H9 (cell line): ENCODE measurements around the gene DELE1. TPM values are rescaled to one million over a fixed set of nuclear protein-coding genes. Genes with fewer than 3 reads are reported as not detected.

Source experiments
- DNase-seq: peaks from one replicate; pipeline ENCODE4 v3.0.0-alpha.2; 2017
- H2AFZ ChIP-seq: one replicate; pipeline ENCODE4 v1.6.1; 2013; ENCODE audit warnings: mild to moderate bottlenecking, low read length, control low read depth, moderate library complexity
- H2AK5ac ChIP-seq: 2 replicates; pipeline ENCODE4 v1.6.1; 2013; ENCODE audit warnings: low read length, control low read depth, mixed read lengths; ENCODE audit not compliant: insufficient read length
- H2BK120ac ChIP-seq: one replicate; pipeline ENCODE4 v1.6.1; 2013; ENCODE audit warnings: low read depth, mild to moderate bottlenecking, low read length, control low read depth, inconsistent platforms; ENCODE audit not compliant: poor library complexity, severe bottlenecking
- H2BK12ac ChIP-seq: 2 replicates; pipeline ENCODE4 v1.6.1; 2013; ENCODE audit warnings: low read length, control low read depth, mixed read lengths, low read depth; ENCODE audit not compliant: insufficient read length
- H2BK15ac ChIP-seq: 2 replicates; pipeline ENCODE4 v1.6.1; 2013; ENCODE audit warnings: low read depth, low read length, control low read depth
- H2BK20ac ChIP-seq: one replicate; pipeline ENCODE4 v1.6.1; 2013; ENCODE audit warnings: low read depth, mild to moderate bottlenecking, low read length, control low read depth, inconsistent platforms; ENCODE audit not compliant: poor library complexity, severe bottlenecking
- H2BK5ac ChIP-seq: 2 replicates; pipeline ENCODE4 v1.6.1; 2013; ENCODE audit warnings: low read length, control low read depth, mixed read lengths; ENCODE audit not compliant: insufficient read length
- H3K14ac ChIP-seq: 2 replicates; pipeline ENCODE4 v1.6.1; 2013; ENCODE audit warnings: low read length, control low read depth; ENCODE audit not compliant: insufficient read depth
- H3K18ac ChIP-seq: 2 replicates; pipeline ENCODE4 v1.6.1; 2013; ENCODE audit warnings: low read depth, mild to moderate bottlenecking, mixed read lengths, low read length, control low read depth; ENCODE audit not compliant: insufficient read length
- H3K23ac ChIP-seq: 2 replicates; pipeline ENCODE4 v1.6.1; 2013; ENCODE audit warnings: low read length, control low read depth, mixed read lengths, low read depth; ENCODE audit not compliant: insufficient read length
- H3K23me2 ChIP-seq: 2 replicates; pipeline ENCODE4 v1.6.1; 2013; ENCODE audit warnings: low read depth, mild to moderate bottlenecking, mixed read lengths, low read length, control low read depth; ENCODE audit not compliant: insufficient read length, poor library complexity, severe bottlenecking
- H3K27ac ChIP-seq: 2 replicates; pipeline ENCODE4 v1.5.1; 2013; ENCODE audit warnings: low read length, control low read depth, mixed read lengths, low read depth; ENCODE audit not compliant: insufficient read length
- H3K27me3 ChIP-seq: 2 replicates; pipeline ENCODE4 v1.6.1; 2013; ENCODE audit warnings: low read length, control low read depth, inconsistent platforms; ENCODE audit not compliant: insufficient read depth
- H3K4ac ChIP-seq: 2 replicates; pipeline ENCODE4 v1.6.1; 2013; ENCODE audit warnings: low read depth, mild to moderate bottlenecking, control low read depth, inconsistent platforms, low read length, moderate library complexity
- H3K4me1 ChIP-seq: 2 replicates; pipeline ENCODE4 v1.6.1; 2013; ENCODE audit warnings: low read length, control low read depth, inconsistent platforms; ENCODE audit not compliant: insufficient read depth
- H3K4me2 ChIP-seq: 2 replicates; pipeline ENCODE4 v1.6.1; 2013; ENCODE audit warnings: low read length, control low read depth, mixed read lengths; ENCODE audit not compliant: insufficient read length, insufficient read depth
- H3K56ac ChIP-seq: 2 replicates; pipeline ENCODE4 v1.6.1; 2013; ENCODE audit warnings: low read depth, mild to moderate bottlenecking, mixed read lengths, low read length, control low read depth; ENCODE audit not compliant: insufficient read length
- H3K79me1 ChIP-seq: 2 replicates; pipeline ENCODE4 v1.6.1; 2013; ENCODE audit warnings: low read depth, mild to moderate bottlenecking, moderate library complexity, low read length, control low read depth, inconsistent platforms; ENCODE audit not compliant: insufficient read depth, poor library complexity, severe bottlenecking
- H3K79me2 ChIP-seq: 2 replicates; pipeline ENCODE4 v1.6.1; 2013; ENCODE audit warnings: low read length, control low read depth, inconsistent platforms; ENCODE audit not compliant: insufficient read depth
- H3K9ac ChIP-seq: 2 replicates; pipeline ENCODE4 v1.6.1; 2013; ENCODE audit warnings: low read length, control low read depth, mixed read lengths; ENCODE audit not compliant: insufficient read length; ENCODE audit errors: extremely low read depth
- H3K9me3 ChIP-seq: one replicate; pipeline ENCODE4 v1.6.1; 2013; ENCODE audit warnings: low read depth, low read length, inconsistent platforms; ENCODE audit not compliant: control insufficient read depth
- H3T11ph ChIP-seq: one replicate; pipeline ENCODE4 v1.6.1; 2013; ENCODE audit warnings: mild to moderate bottlenecking, low read length, control low read depth, inconsistent platforms
- H4K20me1 ChIP-seq: one replicate; pipeline ENCODE4 v1.6.1; 2013; ENCODE audit not compliant: control insufficient read depth, insufficient read length, insufficient read depth
- H4K5ac ChIP-seq: 2 replicates; pipeline ENCODE4 v1.6.1; 2013; ENCODE audit warnings: low read depth, mild to moderate bottlenecking, mixed read lengths, low read length, control low read depth; ENCODE audit not compliant: insufficient read length
- H4K8ac ChIP-seq: replicated peaks from 2 replicates; pipeline ENCODE4 v1.6.1; 2013; ENCODE audit warnings: low read length, control low read depth, mixed read lengths, low read depth; ENCODE audit not compliant: insufficient read length
- H4K91ac ChIP-seq: 2 replicates; pipeline ENCODE4 v1.6.1; 2013; ENCODE audit warnings: low read depth, mild to moderate bottlenecking, moderate library complexity, mixed read lengths, low read length, control low read depth; ENCODE audit not compliant: insufficient read length
- H3K27ac Mint-ChIP-seq, 3 experiments: 2 replicates in 2 of 3; 3 replicates in 1 of 3; pipeline ENCODE4 v1.8.0; 2020 to 2021; ENCODE audit warnings: mixed read lengths in 3 of 3, mild to moderate bottlenecking in 1 of 3, moderate library complexity in 1 of 3
- H3K27me3 Mint-ChIP-seq: 2 replicates; pipeline ENCODE4 v1.8.0; 2021; ENCODE audit warnings: low read depth, mild to moderate bottlenecking, moderate library complexity, mixed read lengths
- H3K36me3 Mint-ChIP-seq, 3 experiments: 2 replicates in 2 of 3; 3 replicates in 1 of 3; pipeline ENCODE4 v1.8.0; 2020 to 2021; ENCODE audit warnings: low read depth in 3 of 3, mixed read lengths in 3 of 3; ENCODE audit not compliant: insufficient read depth in 1 of 3
- H3K4me1 Mint-ChIP-seq, 2 experiments: 2 replicates each; pipeline ENCODE4 v1.8.0; 2020; ENCODE audit warnings: mixed read lengths in 2 of 2
- H3K4me3 Mint-ChIP-seq, 2 experiments: 2 replicates in 1 of 2; 3 replicates in 1 of 2; pipeline ENCODE4 v1.8.0; 2020 to 2021; ENCODE audit warnings: mild to moderate bottlenecking in 2 of 2, mixed read lengths in 2 of 2, moderate library complexity in 1 of 2
- H3K9me3 Mint-ChIP-seq, 2 experiments: 2 replicates in 1 of 2; 3 replicates in 1 of 2; pipeline ENCODE4 v1.8.0; 2020; ENCODE audit warnings: mild to moderate bottlenecking in 2 of 2, mixed read lengths in 2 of 2, moderate library complexity in 1 of 2
- WGBS: extraction: QIAGEN DNeasy Blood & Tissue Kit; methylation state at CpG from one replicate; pipeline ENCODE4 v1.1.7; 2013; ENCODE audit warnings: missing lambda C conversion rate, low lambda C conversion rate, mixed read lengths; ENCODE audit not compliant: insufficient read length; ENCODE audit errors: extremely low coverage; 5-methylcytosine and 5-hydroxymethylcytosine counted together
- total RNA-seq: library from RNA; stranded (reverse); gene quantifications from 2 replicates; pipeline ENCODE4 v1.2.1, GENCODE V29; 2021
- TF ChIP-seq, protein P1 (sequence below): fragments of 200-600 bp; sonication (generic); conservative IDR thresholded peaks from 3 replicates; pipeline ENCODE4 v1.8.0; 2021; ENCODE audit warnings: antibody characterized with exemption, mild to moderate bottlenecking

The DELE1 gene
- total RNA-seq, 1 experiment from 2014 or later: 75.3 TPM

DNA sequence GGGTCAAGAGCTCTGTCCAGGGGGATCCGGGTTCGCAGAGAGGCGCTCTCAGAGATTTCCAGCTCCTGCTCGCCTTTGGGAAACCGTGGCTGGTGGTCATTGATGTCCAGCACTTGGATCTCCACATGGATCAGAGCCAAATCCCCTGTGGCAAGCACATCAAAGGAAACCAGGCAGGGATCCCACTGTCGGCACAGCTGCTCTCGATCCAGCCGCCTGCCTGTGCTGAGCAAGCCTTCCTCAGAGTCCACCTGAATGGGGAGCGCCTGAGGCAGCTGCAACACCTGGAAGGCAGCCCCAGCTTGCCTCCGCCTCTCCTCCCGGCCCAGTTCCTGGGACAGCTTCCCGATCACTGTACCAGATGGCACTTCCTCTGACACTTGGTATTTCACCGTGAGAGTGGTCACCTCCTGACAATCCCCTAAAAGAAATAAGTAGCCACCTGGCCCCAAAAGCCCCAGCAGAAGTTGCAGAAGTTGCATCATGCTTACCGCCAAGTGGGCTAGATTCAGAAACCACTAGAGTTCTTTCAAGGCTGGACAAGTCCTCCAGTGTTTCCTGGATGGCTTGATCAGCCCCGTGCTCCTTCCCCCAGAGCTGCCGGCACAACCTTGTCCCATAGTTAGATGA is 33.8 kb downstream of the DELE1 start:
- peaks cover 2% of the 10 kb centered on the region; the same call in 1 of the 2 replicates for H3K27me3 Mint-ChIP-seq

More for the DNA sequence above, 33.8 kb downstream of the DELE1 start:
- no peaks in the 10 kb centered on the region for H3K79me1 ChIP-seq
- DNase-seq: no peak
- H4K8ac ChIP-seq: no peak overlapping the region
- no peak overlapping the region for H3K56ac ChIP-seq
- no peaks in the 10 kb centered on the region for H3K23me2 ChIP-seq
- Mint-ChIP-seq H3K9me3 (no peaks in the 10 kb centered on the region), H3K4me3 (0 out of 5 replicates have a peak overlapping the region, but pooled peaks of 1 of the 2 experiments have one; percentile 8), H3K4me1 (peaks cover 16 to 25% of the 10 kb centered on the region in 2 experiments), H3K36me3 (no peaks in the 10 kb centered on the region), H3K27ac (no peak overlapping the region)
- no peak overlapping the region for H3K18ac ChIP-seq
- no CpG with 5 or more reads among the region's 16 CpGs for WGBS
- no peak overlapping the region for H3K27ac ChIP-seq
- no peak overlapping the region for H2AFZ ChIP-seq
- H3K4me2 ChIP-seq: no peak overlapping the region
- H4K5ac ChIP-seq: no peak overlapping the region
- H3K4ac ChIP-seq: no peak overlapping the region
- H2BK12ac ChIP-seq: no peak overlapping the region
- no peaks in the 10 kb centered on the region for H3K27me3 ChIP-seq
- no peak overlapping the region for H2BK120ac ChIP-seq
- H3T11ph ChIP-seq: no peak overlapping the region
- no peak overlapping the region for H2BK20ac ChIP-seq
- H2BK15ac ChIP-seq: no peak overlapping the region
- H3K9ac ChIP-seq: no peak overlapping the region
- no peak overlapping the region for H4K91ac ChIP-seq
- H3K79me2 ChIP-seq: no peaks in the 10 kb centered on the region
- no peaks in the 10 kb centered on the region for H3K9me3 ChIP-seq
- no peaks in the 10 kb centered on the region for H4K20me1 ChIP-seq
- no peaks in the 10 kb centered on the region; the same call in 1 of the 2 replicates for H3K4me1 ChIP-seq
- H2BK5ac ChIP-seq: no peak overlapping the region
- H2AK5ac ChIP-seq: no peak overlapping the region
- no peak overlapping the region for H3K14ac ChIP-seq
- H3K23ac ChIP-seq: no peak overlapping the region
- TF ChIP-seq, protein P1, sequence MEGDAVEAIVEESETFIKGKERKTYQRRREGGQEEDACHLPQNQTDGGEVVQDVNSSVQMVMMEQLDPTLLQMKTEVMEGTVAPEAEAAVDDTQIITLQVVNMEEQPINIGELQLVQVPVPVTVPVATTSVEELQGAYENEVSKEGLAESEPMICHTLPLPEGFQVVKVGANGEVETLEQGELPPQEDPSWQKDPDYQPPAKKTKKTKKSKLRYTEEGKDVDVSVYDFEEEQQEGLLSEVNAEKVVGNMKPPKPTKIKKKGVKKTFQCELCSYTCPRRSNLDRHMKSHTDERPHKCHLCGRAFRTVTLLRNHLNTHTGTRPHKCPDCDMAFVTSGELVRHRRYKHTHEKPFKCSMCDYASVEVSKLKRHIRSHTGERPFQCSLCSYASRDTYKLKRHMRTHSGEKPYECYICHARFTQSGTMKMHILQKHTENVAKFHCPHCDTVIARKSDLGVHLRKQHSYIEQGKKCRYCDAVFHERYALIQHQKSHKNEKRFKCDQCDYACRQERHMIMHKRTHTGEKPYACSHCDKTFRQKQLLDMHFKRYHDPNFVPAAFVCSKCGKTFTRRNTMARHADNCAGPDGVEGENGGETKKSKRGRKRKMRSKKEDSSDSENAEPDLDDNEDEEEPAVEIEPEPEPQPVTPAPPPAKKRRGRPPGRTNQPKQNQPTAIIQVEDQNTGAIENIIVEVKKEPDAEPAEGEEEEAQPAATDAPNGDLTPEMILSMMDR: no peak
